Mesendoderm (in vitro differentiated cells): ENCODE results near the gene CD79A.
"Not testable (repeated sequence)": the region's sequence is repeated elsewhere in the genome, so short reads cannot be mapped to it uniquely, and the experiment has no call there.

Experiments
- DNase-seq: peaks from one replicate; pipeline ENCODE4 v3.0.0; 2013
- H2AK5ac ChIP-seq: 2 replicates; pipeline ENCODE4 v1.6.1; 2013; ENCODE audit warnings: low read length, inconsistent platforms
- H2BK120ac ChIP-seq: 2 replicates; pipeline ENCODE4 v1.6.1; 2013; ENCODE audit warnings: low read depth, mild to moderate bottlenecking, low read length, moderate library complexity, mixed read lengths
- H2BK15ac ChIP-seq: replicated peaks from 2 replicates; pipeline ENCODE4 v1.6.1; 2013; ENCODE audit warnings: low read depth, mild to moderate bottlenecking, moderate library complexity
- H2BK5ac ChIP-seq: 2 replicates; pipeline ENCODE4 v1.6.1; 2013; ENCODE audit warnings: low read length, inconsistent platforms
- H3K18ac ChIP-seq: 2 replicates; pipeline ENCODE4 v1.6.1; 2013; ENCODE audit warnings: mild to moderate bottlenecking, low read length, mixed read lengths
- H3K23ac ChIP-seq: one replicate; pipeline ENCODE4 v1.6.1; 2013; ENCODE audit warnings: low read length
- H3K27ac ChIP-seq: 2 replicates; pipeline ENCODE4 v1.5.1; 2013; ENCODE audit warnings: low read depth, mild to moderate bottlenecking, inconsistent platforms, low read length, moderate library complexity
- H3K27me3 ChIP-seq: 2 replicates; pipeline ENCODE4 v1.6.1; 2013; ENCODE audit warnings: low read length, control low read depth, mild to moderate bottlenecking, inconsistent platforms; ENCODE audit not compliant: insufficient read depth, poor library complexity
- H3K36me3 ChIP-seq: 2 replicates; pipeline ENCODE4 v1.6.1; 2013; ENCODE audit warnings: low read length, inconsistent platforms; ENCODE audit not compliant: control insufficient read depth, insufficient read depth
- H3K4ac ChIP-seq: one replicate; pipeline ENCODE4 v1.6.1; 2013; ENCODE audit warnings: low read depth, mild to moderate bottlenecking, low read length, moderate library complexity
- H3K4me1 ChIP-seq: 2 replicates; pipeline ENCODE4 v1.6.1; 2013; ENCODE audit warnings: low read depth, low read length, inconsistent platforms; ENCODE audit not compliant: control insufficient read depth
- H3K4me2 ChIP-seq: 2 replicates; pipeline ENCODE4 v1.6.1; 2013; ENCODE audit warnings: low read length
- H3K4me3 ChIP-seq: 2 replicates; pipeline ENCODE4 v1.5.1; 2013; ENCODE audit warnings: mild to moderate bottlenecking, low read length
- H3K56ac ChIP-seq: one replicate; pipeline ENCODE4 v1.6.1; 2013; ENCODE audit warnings: low read length
- H3K79me1 ChIP-seq: 2 replicates; pipeline ENCODE4 v1.6.1; 2013; ENCODE audit warnings: low read length, inconsistent platforms
- H3K79me2 ChIP-seq: 2 replicates; pipeline ENCODE4 v1.6.1; 2013; ENCODE audit warnings: mild to moderate bottlenecking, low read length; ENCODE audit not compliant: control insufficient read depth, insufficient read depth
- H3K9ac ChIP-seq: 2 replicates; pipeline ENCODE4 v1.6.1; 2013; ENCODE audit warnings: low read length, inconsistent platforms
- H4K5ac ChIP-seq: one replicate; pipeline ENCODE4 v1.6.1; 2013; ENCODE audit warnings: low read length
- H4K8ac ChIP-seq: one replicate; pipeline ENCODE4 v1.6.1; 2013; ENCODE audit warnings: low read depth, mild to moderate bottlenecking, control low read depth, low read length, moderate library complexity
- WGBS: extraction: QIAGEN DNeasy Blood & Tissue Kit; methylation state at CpG from one replicate; pipeline ENCODE4 v1.1.7; 2013; ENCODE audit warnings: low lambda C conversion rate, missing lambda C conversion rate; ENCODE audit not compliant: insufficient coverage; ENCODE audit errors: extremely low coverage; 5-methylcytosine and 5-hydroxymethylcytosine counted together

Gene CD79A

GRCh38 chr19:41870401-41870873 is 6.6 kb upstream of the CD79A start:
- H3K79me2 ChIP-seq, result peaks cover 10% of the 10 kb centered on the region
- H3K9ac ChIP-seq, result no peak overlapping the region
- H2BK5ac ChIP-seq, result no peak overlapping the region
- no peak overlapping the region for H3K18ac ChIP-seq
- H2AK5ac ChIP-seq, result no peak overlapping the region
- no peaks in the 10 kb centered on the region for H3K4me1 ChIP-seq
- WGBS, result no CpG with 5 or more reads among the region's 3 CpGs
- H3K79me1 ChIP-seq, result peaks cover 11% of the 10 kb centered on the region
- H3K23ac ChIP-seq, result no peak overlapping the region
- no peaks in the 10 kb centered on the region for H3K27me3 ChIP-seq
- H3K4me2 ChIP-seq, result no peak overlapping the region
- no peak for DNase-seq
- no peak overlapping the region for H4K5ac ChIP-seq
- H3K56ac ChIP-seq, result no peak overlapping the region
- H3K36me3 ChIP-seq, result peaks cover 12% of the 10 kb centered on the region
- H3K4me3 ChIP-seq, result no peak overlapping the region
- no peak overlapping the region for H4K8ac ChIP-seq
- H2BK15ac ChIP-seq, result no peak overlapping the region
- no peak overlapping the region for H3K27ac ChIP-seq
- H3K4ac ChIP-seq, result no peak overlapping the region
- no peak overlapping the region for H2BK120ac ChIP-seq

DNA sequence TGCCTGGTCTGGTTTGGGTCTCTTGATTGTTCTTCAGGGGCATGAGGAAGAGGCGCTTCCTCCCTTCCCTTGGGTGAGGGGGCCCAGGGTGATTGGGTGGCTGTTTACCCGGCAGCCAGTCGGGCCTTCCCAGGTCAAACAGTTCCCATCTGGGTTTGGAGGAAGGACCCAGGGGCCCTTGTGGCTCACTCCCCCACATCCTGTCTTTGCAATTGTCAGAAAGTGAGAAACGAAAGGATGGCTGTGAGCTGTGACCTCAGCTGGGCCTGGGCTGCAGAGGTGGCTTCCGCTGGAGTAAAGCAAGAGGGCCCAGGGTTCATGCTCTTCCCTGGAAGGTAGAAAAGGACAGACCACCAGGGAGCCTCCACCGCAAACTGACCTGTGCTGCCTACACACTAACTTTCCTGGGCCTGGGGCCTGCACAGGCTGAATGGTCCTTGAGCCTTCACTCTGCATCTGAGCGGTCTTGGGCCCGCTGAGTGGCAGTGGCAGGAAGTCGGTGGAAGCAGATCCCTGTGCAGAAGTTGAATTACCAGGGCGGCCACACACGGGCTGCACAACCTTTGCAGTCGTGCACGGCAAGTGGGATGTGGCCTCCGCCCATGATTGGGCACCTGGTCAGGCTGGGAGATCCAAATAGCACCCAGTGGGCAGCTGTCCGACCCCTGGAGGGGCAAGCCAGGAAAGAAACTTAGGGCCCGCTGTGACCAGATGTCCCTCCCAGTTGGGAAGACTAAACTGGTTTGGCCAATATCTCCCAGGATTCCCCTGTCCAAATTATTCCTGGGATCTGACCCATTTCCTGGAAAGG is 5.3 kb upstream of the CD79A start:
- H3K27ac ChIP-seq, result no peak overlapping the region
- H3K4ac ChIP-seq, result no peak overlapping the region
- H4K5ac ChIP-seq, result no peak overlapping the region
- no peaks in the 10 kb centered on the region for H3K4me1 ChIP-seq
- H2BK120ac ChIP-seq, result no peak overlapping the region
- no peak overlapping the region for H2AK5ac ChIP-seq
- no peak overlapping the region for H3K23ac ChIP-seq
- H3K4me3 ChIP-seq, result no peak overlapping the region
- no peak overlapping the region for H4K8ac ChIP-seq
- no peak overlapping the region for H3K56ac ChIP-seq
- no peak overlapping the region for H3K18ac ChIP-seq
- DNase-seq, result peak; percentile 32
- no CpG with 5 or more reads among the region's 16 CpGs for WGBS
- H3K79me2 ChIP-seq, result peaks cover 3% of the 10 kb centered on the region
- H3K4me2 ChIP-seq, result no peak overlapping the region
- H2BK15ac ChIP-seq, result no peak overlapping the region
- no peaks in the 10 kb centered on the region for H3K27me3 ChIP-seq
- peaks cover 5% of the 10 kb centered on the region for H3K79me1 ChIP-seq
- H3K36me3 ChIP-seq, result peaks cover 8% of the 10 kb centered on the region
- H3K9ac ChIP-seq, result no peak overlapping the region
- no peak overlapping the region for H2BK5ac ChIP-seq

- peaks cover 3% of the 10 kb centered on the region for H3K79me2 ChIP-seq
- H4K5ac ChIP-seq, result no peak overlapping the region
- H3K4me1 ChIP-seq, result no peaks in the 10 kb centered on the region
- no peak overlapping the region for H2BK5ac ChIP-seq
- no peak overlapping the region for H3K18ac ChIP-seq
- no peak overlapping the region for H3K4ac ChIP-seq
- H3K4me2 ChIP-seq, result no peak overlapping the region
- H3K4me3 ChIP-seq, result no peak overlapping the region
- no peaks in the 10 kb centered on the region for H3K27me3 ChIP-seq
- peaks cover 5% of the 10 kb centered on the region for H3K79me1 ChIP-seq
- H3K9ac ChIP-seq, result no peak overlapping the region
- H3K27ac ChIP-seq, result no peak overlapping the region
- no CpG with 5 or more reads among the region's 12 CpGs for WGBS
- H3K56ac ChIP-seq, result no peak overlapping the region
- no peak for DNase-seq
- no peak overlapping the region for H2BK15ac ChIP-seq
- no peak overlapping the region for H2AK5ac ChIP-seq
- no peak overlapping the region for H3K23ac ChIP-seq
- peaks cover 8% of the 10 kb centered on the region for H3K36me3 ChIP-seq
- H2BK120ac ChIP-seq, result no peak overlapping the region
- H4K8ac ChIP-seq, result no peak overlapping the region
Observed at GRCh38 chr19:41872384-41872774, 4.7 kb upstream of the CD79A start.

DNA sequence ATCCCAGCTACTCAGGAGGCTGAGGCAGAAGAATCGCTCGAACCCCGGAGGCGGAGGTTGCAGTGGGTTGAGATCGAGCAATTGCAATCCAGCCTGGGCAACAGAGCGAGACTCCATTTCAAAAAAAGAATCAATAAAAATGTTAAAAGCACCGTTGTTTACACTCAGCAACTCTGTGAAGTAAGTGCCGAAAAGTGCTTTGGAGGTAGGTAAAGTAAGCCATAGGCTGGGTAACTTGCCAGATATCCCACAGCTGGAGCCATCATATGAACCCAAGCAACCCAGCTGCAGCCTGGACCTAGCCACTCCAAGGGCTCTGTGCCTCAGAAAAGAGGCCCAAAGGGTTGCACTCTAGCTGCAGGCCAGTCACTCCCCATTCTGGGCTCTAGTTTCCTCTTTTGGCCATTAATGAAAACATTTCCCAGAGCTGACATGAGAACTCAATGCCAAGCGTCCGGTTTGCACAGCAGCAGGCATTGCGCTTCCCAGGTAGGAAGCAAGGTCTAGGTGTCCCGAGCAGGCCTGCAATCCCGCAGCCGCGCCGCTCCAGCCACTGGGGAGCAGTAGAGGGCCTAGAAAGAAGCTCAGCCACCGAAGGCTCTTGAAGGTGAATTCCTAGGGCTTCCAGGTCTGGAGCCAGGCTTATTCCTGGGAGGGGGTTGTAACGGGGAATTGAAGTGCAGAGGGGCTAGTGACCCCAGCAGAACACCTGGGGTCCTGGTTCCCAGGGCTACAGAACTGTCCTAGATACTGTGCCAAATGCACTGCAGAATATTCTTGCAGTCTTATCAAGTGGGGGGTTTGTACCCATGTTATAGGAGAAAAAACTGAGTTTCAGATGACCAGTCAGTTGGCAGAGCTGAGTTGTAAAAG is 4.1 kb upstream of the CD79A start:
- Histone ChIP-seq H2BK120ac (no peak overlapping the region), H3K4me3 (no peak overlapping the region), H3K18ac (no peak overlapping the region), H3K4ac (no peak overlapping the region), H3K56ac (no peak overlapping the region), H3K27ac (no peak overlapping the region), H3K27me3 (no peaks in the 10 kb centered on the region), H3K79me2 (peaks cover under 1% of the 10 kb centered on the region), H3K79me1 (peaks cover 2% of the 10 kb centered on the region), H4K8ac (no peak overlapping the region), H2BK5ac (no peak overlapping the region), H2AK5ac (no peak overlapping the region), H3K9ac (no peak overlapping the region), H2BK15ac (no peak overlapping the region), H3K4me2 (no peak overlapping the region), H3K23ac (no peak overlapping the region), H4K5ac (no peak overlapping the region), H3K36me3 (peaks cover 6% of the 10 kb centered on the region), H3K4me1 (no peaks in the 10 kb centered on the region)
- WGBS, result no CpG with 5 or more reads among the region's 18 CpGs
- DNase-seq, result peak; percentile 93

DNA sequence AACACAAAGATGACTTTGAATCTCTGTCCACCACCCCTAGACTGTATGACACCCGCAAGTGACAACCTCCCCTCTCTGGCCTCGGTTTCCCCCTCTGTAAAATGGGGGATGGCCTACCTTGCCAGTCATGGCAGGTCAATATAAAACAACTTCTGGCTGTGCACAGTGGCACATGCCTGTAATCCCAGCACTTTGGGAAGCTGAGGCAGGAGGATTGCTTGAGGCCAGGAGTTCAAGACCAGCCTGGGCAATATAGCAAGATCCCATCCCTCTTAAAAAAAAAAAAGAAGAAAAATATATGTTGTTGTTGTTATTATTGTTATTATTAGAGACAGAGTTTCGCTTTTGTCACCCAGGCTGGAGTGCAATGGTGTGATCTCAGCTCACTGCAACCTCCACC is 1.1 kb upstream of the CD79A start:
- not testable (repeated sequence) for H3K4me1 ChIP-seq, H3K4ac ChIP-seq, H3K79me2 ChIP-seq, H3K79me1 ChIP-seq, H3K56ac ChIP-seq, H2BK120ac ChIP-seq, H3K36me3 ChIP-seq, H3K27ac ChIP-seq, H2BK15ac ChIP-seq, H4K5ac ChIP-seq, H3K27me3 ChIP-seq, H3K23ac ChIP-seq, H3K4me2 ChIP-seq, H3K18ac ChIP-seq, H4K8ac ChIP-seq, H2AK5ac ChIP-seq, H3K9ac ChIP-seq, H2BK5ac ChIP-seq, H3K4me3 ChIP-seq, DNase-seq
- no CpG with 5 or more reads among the region's 3 CpGs for WGBS
